PC-3 (cell line): ENCODE results near the gene NFYC. TPM values are rescaled to one million over a fixed set of nuclear protein-coding genes. Genes with fewer than 3 reads are reported as not detected.

Experiments used
- ATAC-seq: fragments of 200-7000 bp; cut with Tn5 transposase; 2 replicates; pipeline ENCODE4 v1.9.1; 2020; ENCODE audit warnings: mild to moderate bottlenecking, moderate library complexity
- BruUV-seq: library from RNA; stranded (reverse); fragments of 400-500 nt; replicated peaks from 2 replicates; lab custom pipeline; 2021; lab: Mats Ljungman, UMichigan
- CTCF ChIA-PET: fragments of 300-600 bp; sonication (Branson Sonifier 250); formaldehyde crosslinking; loops from one replicate; lab custom pipeline; 2022; ENCODE audit warnings: antibody characterized with exemption; lab: Charles Lee
- POLR2A ChIA-PET: fragments of 300-600 bp; sonication (Branson Sonifier 250); formaldehyde crosslinking; loops from one replicate; lab custom pipeline; 2022; ENCODE audit warnings: antibody characterized with exemption; ENCODE audit not compliant: unreplicated experiment; lab: Charles Lee
- DNase-seq: peaks from one replicate; pipeline ENCODE4 v3.0.0-alpha.2; 2015
- H2AFZ ChIP-seq: fragments of 300-600 bp; sonication (generic); 2 replicates; pipeline ENCODE4 v1.6.0; 2016; ENCODE audit warnings: antibody characterized with exemption, low read length
- H3F3A ChIP-seq: fragments of 300-600 bp; sonication (generic); one replicate; pipeline ENCODE4 v1.6.0; 2017; ENCODE audit warnings: antibody characterized with exemption, low read length, control low read depth, mild to moderate bottlenecking; ENCODE audit not compliant: unreplicated experiment
- H3K27ac ChIP-seq: fragments of 300-600 bp; sonication (generic); 2 replicates; pipeline ENCODE4 v1.5.1; 2016; ENCODE audit warnings: mild to moderate bottlenecking, low read length
- H3K27me3 ChIP-seq: fragments of 300-600 bp; sonication (generic); 2 replicates; pipeline ENCODE4 v1.6.1; 2016; ENCODE audit warnings: low read length, mixed read lengths
- H3K36me3 ChIP-seq: fragments of 300-600 bp; sonication (generic); 2 replicates; pipeline ENCODE4 v1.6.1; 2016; ENCODE audit warnings: low read depth, mixed run types, low read length, mixed read lengths
- H3K4me1 ChIP-seq: fragments of 300-600 bp; sonication (generic); 2 replicates; pipeline ENCODE4 v1.5.1; 2016; ENCODE audit warnings: low read length; ENCODE audit not compliant: insufficient read depth
- H3K4me2 ChIP-seq: fragments of 300-600 bp; sonication (generic); 2 replicates; pipeline ENCODE4 v1.6.0; 2016; ENCODE audit warnings: low read length
- H3K4me3 ChIP-seq: fragments of 300-600 bp; sonication (generic); 2 replicates; pipeline ENCODE4 v1.5.1; 2016; ENCODE audit warnings: mild to moderate bottlenecking, low read length, mixed read lengths
- H3K79me2 ChIP-seq: fragments of 300-600 bp; sonication (generic); 2 replicates; pipeline ENCODE4 v1.6.1; 2017; ENCODE audit warnings: low read length, mixed read lengths
- H3K9ac ChIP-seq: fragments of 300-600 bp; sonication (generic); 2 replicates; pipeline ENCODE4 v1.6.0; 2016; ENCODE audit warnings: mild to moderate bottlenecking, low read length
- H3K9me2 ChIP-seq: fragments of 300-600 bp; sonication (generic); replicated peaks from 2 replicates; pipeline ENCODE4 v1.6.1; 2016; ENCODE audit warnings: mixed run types, low read length, mixed read lengths
- H3K9me3 ChIP-seq: fragments of 300-600 bp; sonication (generic); 2 replicates; pipeline ENCODE4 v1.6.1; 2016; ENCODE audit warnings: low read length, mixed read lengths
- H4K20me1 ChIP-seq: fragments of 300-600 bp; sonication (generic); 2 replicates; pipeline ENCODE4 v1.6.1; 2016; ENCODE audit warnings: low read length, mixed read lengths
- CTCF ChIP-seq: fragments of 300-600 bp; sonication (generic); conservative IDR thresholded peaks from 2 replicates; pipeline ENCODE4 v1.5.1; 2017; ENCODE audit warnings: antibody characterized with exemption, low read depth, mild to moderate bottlenecking, low read length
- EZH2 ChIP-seq: fragments of 300-600 bp; sonication (generic); IDR thresholded peaks from one replicate; pipeline ENCODE4 v1.6.1; 2017; ENCODE audit warnings: antibody characterized with exemption, mild to moderate bottlenecking, low read length; ENCODE audit not compliant: unreplicated experiment
- EZH2phosphoT487 ChIP-seq: fragments of 300-600 bp; sonication (generic); IDR thresholded peaks from 2 replicates; pipeline ENCODE4 v1.6.1; 2018; ENCODE audit warnings: mild to moderate bottlenecking, antibody characterized with exemption, low read length, borderline replicate concordance
- intact Hi-C: fragments of 100-400 bp; cut with micrococcal nuclease; formaldehyde crosslinking; loops from 2 replicates; pipeline ENCODE4 v1.9.0; 2023
- total RNA-seq: library from RNA; depleted of rRNA; stranded (reverse); fragments of >200 nt; gene quantifications from 2 replicates; pipeline ENCODE4 v1.2.3, GENCODE V29; 2014

The NFYC gene
- total RNA-seq, 1 experiment from 2014 or later, result 52.6 TPM

GRCh38 chr1:40763742-40764532, 72.4 kb downstream of the NFYC start:
- BruUV-seq, result no TSS peak
- no peak for TF ChIP-seq EZH2
- no peak for TF ChIP-seq CTCF
- no peak for TF ChIP-seq EZH2phosphoT487
- H3F3A ChIP-seq, result no peaks in the 10 kb centered on the region
- ChIA-PET POLR2A (no interaction called here), CTCF (no interaction called here)
- H3K4me1 ChIP-seq, result no peaks in the 10 kb centered on the region
- peaks cover 41% of the 10 kb centered on the region for H3K36me3 ChIP-seq
- intact Hi-C loops, result no loop called here
- H4K20me1 ChIP-seq, result no peaks in the 10 kb centered on the region
- H2AFZ ChIP-seq, result no peak overlapping the region
- ATAC-seq (no peak), DNase-seq (no peak)
- H3K4me3 ChIP-seq, result no peak overlapping the region
- H3K27ac ChIP-seq, result no peak overlapping the region
- H3K9me3 ChIP-seq, result no peaks in the 10 kb centered on the region
- H3K79me2 ChIP-seq, result no peaks in the 10 kb centered on the region
- H3K4me2 ChIP-seq, result no peak overlapping the region
- no peak overlapping the region for H3K9ac ChIP-seq
- H3K27me3 ChIP-seq, result no peaks in the 10 kb centered on the region
- no peaks in the 10 kb centered on the region for H3K9me2 ChIP-seq

- DNase-seq (no peak), ATAC-seq (no peak)
- Histone ChIP-seq H3K4me2 (no peak overlapping the region), H2AFZ (no peak overlapping the region), H3F3A (no peaks in the 10 kb centered on the region), H4K20me1 (no peaks in the 10 kb centered on the region), H3K27ac (no peak overlapping the region), H3K27me3 (no peaks in the 10 kb centered on the region), H3K79me2 (no peaks in the 10 kb centered on the region), H3K4me3 (no peak overlapping the region), H3K9ac (no peak overlapping the region), H3K4me1 (no peaks in the 10 kb centered on the region), H3K9me3 (no peaks in the 10 kb centered on the region), H3K9me2 (no peaks in the 10 kb centered on the region), H3K36me3 (peaks cover 36% of the 10 kb centered on the region)
- TF ChIP-seq EZH2 (no peak), CTCF (no peak), EZH2phosphoT487 (no peak)
- BruUV-seq, result no TSS peak
- POLR2A ChIA-PET, result no interaction called here
- intact Hi-C loops, result no loop called here
- CTCF ChIA-PET, result interaction anchor here (1.0 kb wide), 1 partner anchor 9 kb away, joined by 3 read pairs; no protein-coding TSS in a partner anchor
Observed at GRCh38 chr1:40764981-40765380, 73.5 kb downstream of the NFYC start.

- DNase-seq (no peak), ATAC-seq (no peak)
- Histone ChIP-seq H3K27me3 (no peaks in the 10 kb centered on the region), H3K79me2 (no peaks in the 10 kb centered on the region), H3K27ac (no peak overlapping the region), H4K20me1 (no peaks in the 10 kb centered on the region), H3K4me2 (no peak overlapping the region), H3K9me2 (no peaks in the 10 kb centered on the region), H3F3A (no peaks in the 10 kb centered on the region), H3K36me3 (peaks cover 30% of the 10 kb centered on the region; the same call in 1 of the 2 replicates), H3K9ac (no peak overlapping the region), H3K4me3 (no peak overlapping the region), H3K9me3 (no peaks in the 10 kb centered on the region), H2AFZ (no peak overlapping the region), H3K4me1 (no peaks in the 10 kb centered on the region)
- BruUV-seq, result no TSS peak
- TF ChIP-seq EZH2phosphoT487, result no peak
- no peak for TF ChIP-seq EZH2
- TF ChIP-seq CTCF, result no peak
- intact Hi-C loops, result no loop called here
- ChIA-PET POLR2A (no interaction called here), CTCF (no interaction called here)
Observed at GRCh38 chr1:40766017-40766416, 74.5 kb downstream of the NFYC start.
